Inferior parietal cortex (tissue), 1 donor: ENCODE measurements around the gene ZNF385D.

ENCODE experiments used
- DNase-seq: peaks from one replicate; pipeline ENCODE4 v3.0.0-alpha.2; 2016; ENCODE audit errors: extremely low spot score

Gene ZNF385D

GRCh38 chr3:21750831-21751391 is at the start of gene ZNF385D:
TSS of gene ZNF385D (minus strand) at chr3:21751210. CDS start at chr3:21750916, 294 bp downstream.
- DNase-seq = no peak

- no peak for DNase-seq
Measured at GRCh38 chr3:21798356-21799088, 47.5 kb upstream of the ZNF385D start.

- no peak for DNase-seq
Measured at GRCh38 chr3:21795921-21796320, 44.9 kb upstream of the ZNF385D start.

GRCh38 chr3:21795152-21795837 is 44.3 kb upstream of the ZNF385D start:
- DNase-seq = no peak

- no peak for DNase-seq
Measured at GRCh38 chr3:21794291-21794690, 43.3 kb upstream of the ZNF385D start.

- DNase-seq = no peak
Measured at GRCh38 chr3:21792176-21792575, 41.2 kb upstream of the ZNF385D start.

- DNase-seq = no peak
Measured at GRCh38 chr3:21791356-21791755, 40.3 kb upstream of the ZNF385D start.

GRCh38 chr3:21790466-21790865 is 39.5 kb upstream of the ZNF385D start:
- DNase-seq = no peak

- DNase-seq = no peak
Measured at GRCh38 chr3:21789730-21790129, 38.7 kb upstream of the ZNF385D start.

GRCh38 chr3:21786438-21786797 is 35.4 kb upstream of the ZNF385D start:
- no peak for DNase-seq

- DNase-seq = no peak
Measured at GRCh38 chr3:21785765-21786437, 34.9 kb upstream of the ZNF385D start.

GRCh38 chr3:21783839-21784238 is 32.8 kb upstream of the ZNF385D start:
- no peak for DNase-seq

GRCh38 chr3:21781355-21781754 is 30.3 kb upstream of the ZNF385D start:
- DNase-seq = no peak

GRCh38 chr3:21779909-21780308 is 28.9 kb upstream of the ZNF385D start:
- DNase-seq = no peak

- DNase-seq = no peak
Measured at GRCh38 chr3:21778715-21779114, 27.7 kb upstream of the ZNF385D start.

GRCh38 chr3:21777821-21778220 is 26.8 kb upstream of the ZNF385D start:
- DNase-seq = no peak

- DNase-seq = no peak
Measured at GRCh38 chr3:21766002-21766401, 15.0 kb upstream of the ZNF385D start.

- no peak for DNase-seq
Measured at GRCh38 chr3:21755896-21756295, 4.9 kb upstream of the ZNF385D start.

GRCh38 chr3:21754839-21755238 is 3.8 kb upstream of the ZNF385D start:
- DNase-seq = no peak

GRCh38 chr3:21752749-21753347 is 1.8 kb upstream of the ZNF385D start:
- DNase-seq = no peak

- DNase-seq = no peak
Measured at GRCh38 chr3:21751886-21752285, 876 bp upstream of the ZNF385D start.

GRCh38 chr3:21750080-21750696 is 822 bp downstream of the ZNF385D start:
- DNase-seq = no peak
